Adrenal gland (tissue), 5 donors: ENCODE results near the gene FUT7.

Experiments
- POLR2A ChIP-seq, 2 donors: fragments of 450-650 bp; IDR thresholded peaks; one replicate each; pipeline ENCODE4 v1.6.1; 2017; ENCODE audit warnings: antibody characterized with exemption in 2 of 2, mild to moderate bottlenecking in 2 of 2, moderate library complexity in 1 of 2
- TF ChIP-seq, protein P1 (sequence below), 6 experiments: fragments of 450-650 bp in 4 of 6; fragments of 200-600 bp in 2 of 6; sonication (generic) in 1 of 6; IDR thresholded peaks; 1 replicate in 5 of 6; 2 replicates in 1 of 6; pipeline versions ENCODE4 v1.5.1 to v1.8.0; 2016 to 2021; ENCODE audit warnings: antibody characterized with exemption in 6 of 6, mild to moderate bottlenecking in 2 of 6, moderate library complexity in 1 of 6
- donor health status: DM: no; HTN: no; CAD: no.

DNA sequence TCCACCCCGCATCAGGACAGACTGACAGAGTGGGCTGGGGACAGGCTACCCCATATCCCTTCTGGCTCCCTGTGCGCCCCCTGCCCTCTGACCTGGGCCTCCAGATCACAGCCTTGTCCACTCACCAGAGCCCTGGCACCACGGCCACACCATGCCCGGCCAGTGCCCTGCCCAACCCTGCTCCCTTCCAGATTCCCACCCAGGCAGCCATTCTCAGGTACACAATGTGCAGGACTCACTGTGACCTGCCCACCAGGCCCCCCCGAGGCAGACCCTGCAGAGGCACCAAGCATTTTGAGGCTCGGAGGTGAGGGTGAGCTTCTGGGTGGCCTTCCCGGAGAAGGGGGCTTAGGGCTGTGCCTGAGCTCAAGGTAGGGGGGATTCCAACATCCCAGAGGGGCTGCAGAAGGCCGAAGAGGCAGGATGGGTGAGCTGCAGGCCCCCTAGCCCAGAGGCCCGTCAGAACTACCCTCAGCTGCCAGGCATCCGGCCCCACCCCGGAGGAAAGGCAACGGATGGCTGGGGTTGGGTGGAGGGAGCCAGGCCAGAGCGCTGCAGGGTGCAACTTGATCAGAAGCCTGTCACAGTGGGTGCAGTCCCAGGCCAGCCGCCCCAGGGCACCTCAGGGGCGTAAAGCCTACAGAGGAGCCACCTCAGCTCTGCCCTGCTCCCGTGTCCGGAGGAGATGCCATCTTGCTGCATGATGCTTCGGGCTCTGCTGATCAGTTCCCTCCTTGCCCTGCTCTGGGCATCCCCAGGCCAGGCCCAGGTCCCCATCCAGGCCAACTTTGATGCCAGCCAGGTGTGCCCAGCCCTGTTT lies 49.4 kb downstream of the FUT7 start, which contains the start of gene LCNL1:
- TF ChIP-seq, protein P1, sequence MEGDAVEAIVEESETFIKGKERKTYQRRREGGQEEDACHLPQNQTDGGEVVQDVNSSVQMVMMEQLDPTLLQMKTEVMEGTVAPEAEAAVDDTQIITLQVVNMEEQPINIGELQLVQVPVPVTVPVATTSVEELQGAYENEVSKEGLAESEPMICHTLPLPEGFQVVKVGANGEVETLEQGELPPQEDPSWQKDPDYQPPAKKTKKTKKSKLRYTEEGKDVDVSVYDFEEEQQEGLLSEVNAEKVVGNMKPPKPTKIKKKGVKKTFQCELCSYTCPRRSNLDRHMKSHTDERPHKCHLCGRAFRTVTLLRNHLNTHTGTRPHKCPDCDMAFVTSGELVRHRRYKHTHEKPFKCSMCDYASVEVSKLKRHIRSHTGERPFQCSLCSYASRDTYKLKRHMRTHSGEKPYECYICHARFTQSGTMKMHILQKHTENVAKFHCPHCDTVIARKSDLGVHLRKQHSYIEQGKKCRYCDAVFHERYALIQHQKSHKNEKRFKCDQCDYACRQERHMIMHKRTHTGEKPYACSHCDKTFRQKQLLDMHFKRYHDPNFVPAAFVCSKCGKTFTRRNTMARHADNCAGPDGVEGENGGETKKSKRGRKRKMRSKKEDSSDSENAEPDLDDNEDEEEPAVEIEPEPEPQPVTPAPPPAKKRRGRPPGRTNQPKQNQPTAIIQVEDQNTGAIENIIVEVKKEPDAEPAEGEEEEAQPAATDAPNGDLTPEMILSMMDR (IDR thresholded peaks at IDR 0.05): no peak
- no peak for TF ChIP-seq POLR2A (IDR thresholded peaks at IDR 0.05)
